GM19099 (cell line): ENCODE measurements around the gene IMP4.

Source experiments
- POLR2A ChIP-seq: IDR thresholded peaks from 3 replicates; pipeline ENCODE4 v1.6.1; 2011; ENCODE audit warnings: low read depth; ENCODE audit not compliant: insufficient read length; ENCODE audit errors: extremely low read depth

The IMP4 gene

GRCh38 chr2:130393318-130393910 is 50.7 kb downstream of the IMP4 start:
- no peak for TF ChIP-seq POLR2A
